Common myeloid progenitor, CD34-positive (primary cell): ENCODE results near the gene ASXL2.
A peak's percentile ranks its signal among the peaks of the same experiment; 100 is the strongest.
"Not testable (repeated sequence)": the region's sequence is repeated elsewhere in the genome, so short reads cannot be mapped to it uniquely, and the experiment has no call there.

ENCODE experiments used
- CTCF ChIA-PET: fragments of 350-600 bp; sonication (Branson Sonifier 250); formaldehyde crosslinking; loops from one replicate; lab custom pipeline; 2021; ENCODE audit warnings: antibody characterized with exemption; lab: Charles Lee
- POLR2A ChIA-PET: fragments of 350-600 bp; sonication (Branson Sonifier 250); formaldehyde crosslinking; loops from one replicate; lab custom pipeline; 2021; ENCODE audit warnings: antibody characterized with exemption; lab: Charles Lee
- DNase-seq, 3 donors: peaks; one replicate each; pipeline versions ENCODE4 v3.0.0 to v3.0.0-alpha.2; 2013
- H3K27ac ChIP-seq, 2 experiments: 1 replicate in 1 of 2; 2 replicates in 1 of 2; pipeline ENCODE4 v1.7.0; 2013; ENCODE audit warnings: inconsistent platforms in 2 of 2, low read length in 2 of 2, mild to moderate bottlenecking in 2 of 2, low read depth in 1 of 2, moderate library complexity in 1 of 2; ENCODE audit not compliant: severe bottlenecking in 2 of 2, insufficient read depth in 1 of 2, poor library complexity in 1 of 2
- H3K27me3 ChIP-seq, 5 experiments: replicated peaks in 2 of 5; 1 replicate in 3 of 5; 2 replicates in 2 of 5; pipeline versions ENCODE4 v1.6.1 to v1.7.0; 2013; ENCODE audit warnings: low read length in 4 of 5, mild to moderate bottlenecking in 2 of 5, moderate library complexity in 2 of 5, inconsistent platforms in 1 of 5; ENCODE audit not compliant: insufficient read depth in 5 of 5, control insufficient read depth in 4 of 5
- H3K36me3 ChIP-seq, 4 experiments: 1 replicate in 2 of 4; 2 replicates in 2 of 4; pipeline versions ENCODE4 v1.6.1 to v1.7.0; 2013; ENCODE audit warnings: low read length in 3 of 4, control low read depth in 1 of 4, mild to moderate bottlenecking in 1 of 4; ENCODE audit not compliant: control insufficient read depth in 4 of 4, insufficient read depth in 4 of 4
- H3K4me1 ChIP-seq, 4 experiments: 1 replicate in 3 of 4; 2 replicates in 1 of 4; pipeline versions ENCODE4 v1.6.1 to v1.7.1; 2013; ENCODE audit warnings: low read length in 3 of 4, mild to moderate bottlenecking in 3 of 4, control low read depth in 1 of 4, inconsistent platforms in 1 of 4, moderate library complexity in 1 of 4; ENCODE audit not compliant: control insufficient read depth in 4 of 4, insufficient read depth in 4 of 4; ENCODE audit errors: control extremely low read depth in 1 of 4
- H3K4me3 ChIP-seq, 7 experiments: 1 replicate in 4 of 7; 2 replicates in 3 of 7; pipeline versions ENCODE4 v1.5.1 to v1.7.0; 2013; ENCODE audit warnings: mild to moderate bottlenecking in 7 of 7, low read length in 6 of 7, moderate library complexity in 6 of 7, inconsistent platforms in 2 of 7, low read depth in 2 of 7, control low read depth in 1 of 7; ENCODE audit not compliant: insufficient read depth in 4 of 7, control insufficient read depth in 1 of 7; ENCODE audit errors: extremely low read depth in 1 of 7
- H3K9me3 ChIP-seq, 5 experiments: 1 replicate in 4 of 5; 2 replicates in 1 of 5; pipeline versions ENCODE4 v1.6.1 to v1.7.1; 2013; ENCODE audit warnings: low read length in 4 of 5, mild to moderate bottlenecking in 2 of 5, inconsistent platforms in 1 of 5, low read depth in 1 of 5, moderate library complexity in 1 of 5; ENCODE audit not compliant: control insufficient read depth in 4 of 5, insufficient read depth in 2 of 5; ENCODE audit errors: control extremely low read depth in 1 of 5
- WGBS: methylation state at CpG from one replicate; pipeline ENCODE4 v1.1.5; 2013; ENCODE audit not compliant: insufficient coverage; 5-methylcytosine and 5-hydroxymethylcytosine counted together

ASXL2 gene

DNA sequence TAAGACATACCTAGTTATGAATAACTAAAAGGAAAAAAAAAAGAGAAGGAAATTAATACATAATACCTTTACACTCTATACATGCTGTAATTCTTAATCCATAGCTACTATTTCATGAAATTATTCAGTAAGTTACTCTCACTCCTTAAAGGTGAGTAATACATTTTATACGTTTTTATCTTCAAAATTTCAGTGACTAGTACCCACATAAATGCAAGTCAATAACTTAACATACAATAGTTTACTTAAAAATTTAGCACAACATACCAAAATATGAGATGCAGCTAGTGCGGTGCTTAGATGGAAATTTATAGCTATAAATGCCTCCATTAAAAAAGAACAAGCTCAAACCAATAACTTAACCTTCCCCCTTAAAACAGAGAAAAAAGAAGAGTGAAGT is 168.9 kb downstream of the ASXL2 start:
- Histone ChIP-seq H3K4me3 (no peak overlapping the region), H3K27me3 (peaks cover 0 to 2% (median 0%) of the 10 kb centered on the region in 5 experiments), H3K36me3 (no peaks in the 10 kb centered on the region), H3K9me3 (no peaks in the 10 kb centered on the region), H3K4me1 (peaks cover 0 to 10% (median 7%) of the 10 kb centered on the region in 4 experiments), H3K27ac (no peak overlapping the region)
- CTCF ChIA-PET = interaction anchor here (1.2 to 3.3 kb wide), 2 partner anchors 9 to 34 kb away, joined by 3 to 19 read pairs; no protein-coding TSS in a partner anchor
- POLR2A ChIA-PET = no interaction called here
- no peak for DNase-seq
- WGBS = no CpG with 5 or more reads among the region's 2 CpGs

- Histone ChIP-seq H3K27me3 (peaks cover 0 to 2% (median 0%) of the 10 kb centered on the region in 5 experiments), H3K4me1 (peaks cover 0 to 10% (median 7%) of the 10 kb centered on the region in 4 experiments), H3K4me3 (no peak overlapping the region), H3K36me3 (no peaks in the 10 kb centered on the region), H3K9me3 (no peaks in the 10 kb centered on the region), H3K27ac (no peak overlapping the region)
- ChIA-PET CTCF (interaction anchor here (1.1 kb wide), 1 partner anchor 44 kb away, joined by 4 read pairs; no protein-coding TSS in a partner anchor), POLR2A (no interaction called here)
- DNase-seq = no peak
- 100% methylated on average over 4 of the region's 5 CpGs for WGBS
Measured at GRCh38 chr2:25707927-25708590, 170.2 kb downstream of the ASXL2 start.

DNA sequence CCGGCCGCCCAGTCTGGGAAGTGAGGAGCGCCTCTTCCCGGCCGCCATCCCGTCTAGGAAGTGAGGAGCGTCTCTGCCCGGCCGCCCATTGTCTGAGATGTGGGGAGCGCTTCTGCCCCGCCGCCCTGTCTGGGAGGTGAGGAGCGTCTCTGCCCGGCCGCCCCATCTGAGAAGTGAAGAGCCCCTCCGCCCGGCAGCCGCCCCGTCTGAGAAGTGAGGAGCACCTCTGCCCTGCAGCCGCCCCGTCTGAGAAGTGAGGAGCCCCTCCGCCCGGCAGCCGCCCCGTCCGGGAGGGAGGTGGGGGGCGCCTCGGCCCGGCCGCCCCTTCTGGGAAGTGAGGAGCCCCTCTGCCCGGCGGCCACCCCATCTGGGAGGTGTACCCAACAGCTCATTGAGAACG is 172.7 kb downstream of the ASXL2 start:
- H3K36me3 ChIP-seq, H3K4me1 ChIP-seq, POLR2A ChIA-PET, H3K27me3 ChIP-seq, DNase-seq, CTCF ChIA-PET, H3K4me3 ChIP-seq, H3K27ac ChIP-seq, H3K9me3 ChIP-seq: not testable (repeated sequence)
- 97% methylated on average over 13 of the region's 33 CpGs for WGBS

GRCh38 chr2:25701801-25702200 is 176.5 kb downstream of the ASXL2 start:
- H3K9me3 ChIP-seq = no peaks in the 10 kb centered on the region
- H3K36me3 ChIP-seq = no peaks in the 10 kb centered on the region
- ChIA-PET POLR2A (no interaction called here), CTCF (interaction anchor here (0.7 to 5.5 kb wide), 7 partner anchors 9 to 94 kb away, joined by 3 to 62 read pairs (median 6); no protein-coding TSS in a partner anchor)
- no peak overlapping the region for H3K4me3 ChIP-seq
- H3K4me1 ChIP-seq = peaks cover 0 to 11% (median 4%) of the 10 kb centered on the region in 4 experiments
- H3K27ac ChIP-seq = no peak overlapping the region
- 99% methylated on average over 9 of the region's 9 CpGs for WGBS
- no peaks in the 10 kb centered on the region for H3K27me3 ChIP-seq
- no peak for DNase-seq

- H3K4me3 ChIP-seq = no peak overlapping the region
- H3K36me3 ChIP-seq = no peaks in the 10 kb centered on the region
- H3K27me3 ChIP-seq = no peaks in the 10 kb centered on the region
- peak; percentile 49 to 61 (median 59) for DNase-seq
- 83% methylated on average over 2 of the region's 6 CpGs for WGBS
- no peaks in the 10 kb centered on the region for H3K9me3 ChIP-seq
- peaks cover 0 to 11% (median 4%) of the 10 kb centered on the region in 4 experiments for H3K4me1 ChIP-seq
- ChIA-PET POLR2A (interaction anchor here (0.6 to 0.7 kb wide), 2 partner anchors 92 to 101 kb away, joined by 3 to 9 read pairs; no protein-coding TSS in a partner anchor), CTCF (interaction anchor here (0.9 to 5.5 kb wide), 16 partner anchors 9 to 148 kb away, joined by 3 to 62 read pairs (median 4); no protein-coding TSS in a partner anchor)
- no peak overlapping the region for H3K27ac ChIP-seq
Measured at GRCh38 chr2:25700221-25700660, 178.0 kb downstream of the ASXL2 start.

DNA sequence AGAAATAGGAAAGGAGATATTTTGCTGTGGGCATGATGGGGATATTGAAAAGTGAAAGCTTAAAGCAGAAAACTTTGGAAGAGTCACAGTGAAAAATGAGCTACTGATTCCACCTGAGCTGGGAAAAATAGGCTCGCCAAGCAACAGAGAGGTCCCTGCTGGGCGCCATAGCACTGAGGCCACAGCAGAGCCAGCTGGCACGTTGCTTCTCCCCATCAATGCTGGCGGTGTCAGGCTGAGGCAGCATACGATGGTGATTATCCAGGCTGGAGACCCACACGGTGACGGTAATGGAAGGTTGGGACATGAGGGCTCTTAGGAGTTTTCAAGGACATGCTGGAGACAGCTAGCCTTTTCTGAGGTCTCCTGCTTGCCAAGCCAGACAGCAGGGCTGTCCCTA is 179.1 kb downstream of the ASXL2 start:
- H3K4me1 ChIP-seq = peaks cover 0 to 11% (median 4%) of the 10 kb centered on the region in 4 experiments
- H3K27ac ChIP-seq = no peak overlapping the region
- ChIA-PET POLR2A (no interaction called here), CTCF (interaction anchor here (0.7 to 5.5 kb wide), 11 partner anchors 12 to 227 kb away, joined by 3 to 62 read pairs (median 6); partner anchors contain the start of gene DTNB)
- no peaks in the 10 kb centered on the region for H3K36me3 ChIP-seq
- no peak overlapping the region for H3K4me3 ChIP-seq
- no peaks in the 10 kb centered on the region for H3K27me3 ChIP-seq
- no peaks in the 10 kb centered on the region for H3K9me3 ChIP-seq
- 92% methylated on average over 7 of the region's 7 CpGs for WGBS
- DNase-seq = no peak

DNA sequence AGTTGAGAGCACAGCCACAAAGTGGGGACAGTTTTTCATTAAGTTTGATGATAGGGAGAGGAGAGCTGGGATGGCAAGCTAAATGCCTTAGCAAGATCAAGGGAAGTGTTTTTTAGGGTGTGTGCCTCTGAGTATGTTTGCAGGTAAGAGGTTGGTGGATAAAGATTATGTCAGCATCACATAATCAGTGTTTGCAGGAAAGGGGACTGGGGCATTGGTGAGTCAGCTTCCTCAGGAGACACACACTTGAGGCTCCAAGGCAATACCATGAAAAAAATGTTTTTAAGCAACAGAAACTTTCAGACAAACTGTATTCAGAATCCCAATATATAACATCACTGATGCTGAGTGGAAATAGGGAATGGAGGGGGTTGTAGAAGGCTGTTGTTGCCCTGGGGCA is 179.5 kb downstream of the ASXL2 start:
- peak; percentile 23 to 76 (median 53) for DNase-seq
- H3K36me3 ChIP-seq = no peaks in the 10 kb centered on the region
- POLR2A ChIA-PET = no interaction called here

More for the DNA sequence above, 179.5 kb downstream of the ASXL2 start:
- no peaks in the 10 kb centered on the region for H3K27me3 ChIP-seq
- H3K4me3 ChIP-seq = no peak overlapping the region
- no peaks in the 10 kb centered on the region for H3K9me3 ChIP-seq
- H3K27ac ChIP-seq = no peak overlapping the region
- CTCF ChIA-PET = interaction anchor here (0.6 to 5.5 kb wide), 10 partner anchors 12 to 226 kb away, joined by 3 to 62 read pairs (median 5); partner anchors contain the start of gene DTNB
- H3K4me1 ChIP-seq = peaks cover 0 to 11% (median 4%) of the 10 kb centered on the region in 4 experiments
